Muscle of leg (tissue), 11 donors: Measurements from ENCODE around the gene AKT3. TPM values are rescaled to one million over a fixed set of nuclear protein-coding genes. Genes with fewer than 3 reads are reported as not detected.

Experiments used
- DNase-seq: peaks from one replicate; pipeline ENCODE4 v3.0.0; 2013
- H3K27ac ChIP-seq: one replicate; pipeline ENCODE4 v1.5.1; 2013; ENCODE audit warnings: mild to moderate bottlenecking, low read length, control low read depth
- H3K27me3 ChIP-seq: one replicate; pipeline ENCODE4 v1.6.1; 2013; ENCODE audit warnings: low read length; ENCODE audit not compliant: control insufficient read depth, insufficient read depth
- H3K36me3 ChIP-seq: one replicate; pipeline ENCODE4 v1.6.1; 2013; ENCODE audit warnings: low read length; ENCODE audit not compliant: control insufficient read depth, insufficient read depth
- H3K4me1 ChIP-seq: one replicate; pipeline ENCODE4 v1.6.1; 2013; ENCODE audit warnings: low read length; ENCODE audit not compliant: control insufficient read depth, insufficient read depth
- H3K4me3 ChIP-seq: one replicate; pipeline ENCODE4 v1.5.1; 2013; ENCODE audit warnings: low read length, control low read depth
- H3K9me3 ChIP-seq: replicated peaks from 2 replicates; pipeline ENCODE4 v1.6.1; 2013; ENCODE audit warnings: low read depth, low read length; ENCODE audit not compliant: control insufficient read depth
- WGBS: methylation state at CpG from one replicate; pipeline ENCODE4 v1.1.5; 2013; ENCODE audit warnings: missing lambda C conversion rate; ENCODE audit not compliant: insufficient coverage; 5-methylcytosine and 5-hydroxymethylcytosine counted together
- polyA plus RNA-seq, 8 donors: library from polyadenylated mRNA; unstranded; fragments of 120-200 nt; gene quantifications; one replicate each; pipeline versions ENCODE4 v1.2.1 to v1.2.3, GENCODE V29; 2013; ENCODE audit warnings: inconsistent platforms in 1 of 8, low replicate concordance in 1 of 8; ENCODE audit not compliant: insufficient read length in 8 of 8, insufficient read depth in 1 of 8
- total RNA-seq: library from RNA; stranded (reverse); fragments of 120-200 nt; gene quantifications from one replicate; pipeline ENCODE4 v1.2.4, GENCODE V29; 2013

AKT3 gene
- total and polyA plus RNA-seq, 9 donors: 14.3 to 25.0 (median 19.6) TPM

DNA sequence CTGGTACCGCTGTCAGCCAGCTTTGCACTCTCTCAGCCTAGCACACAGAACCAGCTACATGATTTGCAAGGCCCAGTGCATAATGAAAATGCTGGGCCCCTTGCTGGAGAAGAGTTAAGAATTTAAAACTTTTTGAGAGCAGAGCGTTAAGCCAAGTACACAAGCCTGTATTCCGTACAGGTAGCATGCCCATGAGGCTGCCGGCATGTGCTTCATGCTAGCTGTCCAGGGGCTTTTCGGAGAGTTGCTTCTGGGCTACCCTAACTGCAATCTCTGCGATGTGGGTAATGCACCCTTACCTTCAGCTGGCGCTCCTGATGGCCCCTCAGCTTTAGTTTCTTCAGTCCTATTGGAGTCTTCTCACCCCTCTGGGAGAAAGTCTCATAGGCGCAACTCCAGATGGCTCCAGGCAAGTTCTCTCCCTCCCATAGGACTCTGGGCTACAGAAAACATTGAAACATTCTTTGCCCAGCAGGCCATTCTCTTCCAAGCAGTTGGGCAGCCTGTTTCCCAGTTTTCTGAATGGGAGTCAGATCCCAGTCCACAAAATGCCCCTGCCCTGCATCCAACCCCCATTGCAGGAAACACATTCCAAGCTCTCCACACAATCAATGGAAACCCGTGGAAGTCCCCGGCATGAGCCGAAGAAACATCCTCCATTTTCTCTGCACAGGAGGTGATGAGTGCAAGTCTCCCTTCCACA is 5.7 kb upstream of the AKT3 start:
- Histone ChIP-seq H3K27ac (no peak overlapping the region), H3K4me3 (no peak overlapping the region), H3K36me3 (no peaks in the 10 kb centered on the region), H3K9me3 (no peaks in the 10 kb centered on the region), H3K4me1 (peaks cover 5% of the 10 kb centered on the region), H3K27me3 (peaks cover 2% of the 10 kb centered on the region)
- WGBS: 87% methylated on average over 8 of the region's 11 CpGs
- no peak for DNase-seq

DNA sequence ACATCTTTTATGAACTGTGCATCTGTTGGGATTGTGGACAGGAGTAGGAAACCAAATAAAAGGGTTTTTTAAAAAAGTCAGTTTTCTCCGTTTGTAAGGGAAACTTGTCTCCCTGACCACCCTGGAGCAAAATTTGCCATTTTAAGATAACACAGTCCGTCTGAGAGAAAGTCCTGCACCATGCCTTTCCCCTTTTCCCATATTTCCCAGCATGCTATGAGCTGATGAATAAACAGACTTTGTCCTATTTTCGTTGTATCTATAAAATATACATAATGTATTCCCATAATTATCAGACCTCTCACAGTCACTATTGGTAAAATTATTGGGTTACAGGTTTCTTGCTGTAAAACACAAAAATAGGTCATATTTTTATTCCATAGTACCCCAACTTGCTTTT is 1.7 kb upstream of the AKT3 start:
- H3K27ac ChIP-seq: no peak overlapping the region
- H3K27me3 ChIP-seq: peaks cover 2% of the 10 kb centered on the region
- no peaks in the 10 kb centered on the region for H3K36me3 ChIP-seq
- H3K4me1 ChIP-seq: peaks cover 5% of the 10 kb centered on the region
- no peak for DNase-seq
- WGBS: no CpG with 5 or more reads among the region's 3 CpGs
- H3K9me3 ChIP-seq: no peaks in the 10 kb centered on the region
- no peak overlapping the region for H3K4me3 ChIP-seq

GRCh38 chr1:243851257-243851756 is 1.3 kb upstream of the AKT3 start:
- H3K9me3 ChIP-seq: no peaks in the 10 kb centered on the region
- peak overlapping the region; percentile 74 for H3K4me3 ChIP-seq
- 2% methylated on average over 11 of the region's 12 CpGs for WGBS
- DNase-seq: no peak
- H3K27ac ChIP-seq: peak overlapping the region; percentile 82
- no peaks in the 10 kb centered on the region for H3K36me3 ChIP-seq
- H3K27me3 ChIP-seq: no peaks in the 10 kb centered on the region
- H3K4me1 ChIP-seq: peaks cover 5% of the 10 kb centered on the region

DNA sequence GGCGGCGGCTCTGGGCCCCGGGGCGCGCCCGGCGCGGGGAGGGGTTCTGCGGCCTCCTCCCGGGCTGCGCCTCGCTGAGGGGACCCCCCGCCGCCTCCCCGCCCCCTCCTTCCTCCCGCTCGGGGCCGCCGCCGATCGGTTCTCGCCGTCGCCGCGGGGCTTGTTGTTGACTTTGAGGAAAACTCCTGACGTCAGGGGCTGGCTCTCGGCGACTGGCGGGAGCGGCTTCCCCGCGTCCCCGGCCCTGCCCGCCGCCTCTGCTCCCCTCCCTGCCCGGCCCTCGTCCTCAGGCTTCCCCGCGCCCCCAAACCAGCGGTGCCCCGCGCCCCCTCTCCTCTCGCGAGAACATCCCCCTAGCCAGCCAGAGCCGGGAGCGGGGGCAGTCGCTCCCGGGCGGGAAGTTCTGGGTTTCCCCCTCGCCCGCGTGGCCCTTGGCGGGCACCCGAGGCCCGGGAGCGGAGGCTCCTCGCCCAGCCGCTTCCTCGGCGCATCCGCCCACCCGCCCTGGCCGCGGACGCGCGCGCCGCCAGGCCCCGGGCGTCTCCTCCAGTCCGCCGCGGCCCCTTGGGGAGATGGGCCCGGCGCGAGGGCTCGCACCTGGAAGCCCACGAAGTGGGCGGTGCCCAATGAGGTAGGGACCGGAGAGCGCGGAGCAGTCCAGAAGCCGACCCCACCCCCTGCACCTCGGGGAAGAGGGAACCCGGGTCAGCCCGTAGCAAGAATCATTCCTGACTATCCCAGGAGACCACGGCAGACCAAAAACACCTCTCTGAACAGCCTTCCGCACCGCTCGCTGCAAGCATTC is 611 bp upstream of the AKT3 start:
- peak; percentile 87 for DNase-seq
- Histone ChIP-seq H3K27me3 (no peaks in the 10 kb centered on the region), H3K9me3 (no peaks in the 10 kb centered on the region), H3K27ac (peak overlapping the region; percentile 82), H3K36me3 (no peaks in the 10 kb centered on the region), H3K4me3 (peak overlapping the region; percentile 74), H3K4me1 (peaks cover 5% of the 10 kb centered on the region)
- under 1% methylated on average over 73 of the region's 92 CpGs for WGBS

DNA sequence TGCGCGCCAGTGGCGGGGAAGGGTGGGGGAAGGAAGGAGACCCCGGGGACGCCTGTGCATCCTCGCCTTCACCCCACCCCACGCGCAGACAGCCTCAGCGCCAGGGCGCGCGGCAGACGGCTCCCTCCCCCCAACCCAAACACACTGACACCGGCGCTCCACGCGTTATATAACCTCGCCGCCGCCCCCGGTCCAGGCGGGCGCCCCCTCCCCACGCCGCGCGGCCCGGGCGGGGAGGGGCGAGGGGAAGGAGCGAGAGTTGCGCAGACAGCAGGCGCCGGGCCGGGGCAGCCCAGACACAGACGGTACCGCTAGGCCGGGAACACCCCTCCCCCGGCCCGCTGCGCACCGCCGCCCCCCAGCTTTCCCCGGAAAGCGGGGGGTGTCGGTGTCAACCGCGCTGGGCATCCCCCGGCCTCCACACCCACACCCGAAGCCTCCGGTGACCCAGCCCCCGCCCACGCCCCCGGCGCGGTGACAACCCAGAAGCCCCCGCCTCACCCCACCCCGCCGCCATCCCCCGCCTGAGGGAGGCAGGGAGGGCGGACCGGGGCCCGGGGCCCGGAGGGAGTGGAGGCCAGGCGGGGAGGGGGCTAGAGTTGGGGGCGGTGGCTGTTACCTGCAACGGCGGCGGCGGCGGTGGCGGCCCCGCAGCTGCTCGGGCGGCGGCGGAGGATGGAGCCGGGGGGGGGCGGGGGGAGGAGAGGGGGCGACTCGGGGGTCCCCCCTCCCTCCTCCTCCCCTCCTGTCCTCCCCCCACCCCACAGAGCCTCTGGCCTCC is 432 bp downstream of the AKT3 start:
- peak overlapping the region; percentile 53 for H3K4me3 ChIP-seq
- H3K36me3 ChIP-seq: no peaks in the 10 kb centered on the region
- H3K4me1 ChIP-seq: peaks cover 5% of the 10 kb centered on the region
- H3K27ac ChIP-seq: peak overlapping the region; percentile 54
- H3K27me3 ChIP-seq: no peaks in the 10 kb centered on the region
- WGBS: under 1% methylated on average over 22 of the region's 81 CpGs
- peak; percentile 53 for DNase-seq
- H3K9me3 ChIP-seq: no peaks in the 10 kb centered on the region

GRCh38 chr1:243848858-243849420 is 1.1 kb downstream of the AKT3 start:
- peaks cover 5% of the 10 kb centered on the region for H3K4me1 ChIP-seq
- H3K9me3 ChIP-seq: no peaks in the 10 kb centered on the region
- H3K4me3 ChIP-seq: peak overlapping the region; percentile 53
- no peaks in the 10 kb centered on the region for H3K36me3 ChIP-seq
- H3K27ac ChIP-seq: peak overlapping the region; percentile 14
- no peaks in the 10 kb centered on the region for H3K27me3 ChIP-seq
- DNase-seq: peak; percentile 81
- under 1% methylated on average over 15 of the region's 19 CpGs for WGBS

GRCh38 chr1:243848165-243848857 is 1.7 kb downstream of the AKT3 start:
- no peaks in the 10 kb centered on the region for H3K36me3 ChIP-seq
- H3K27ac ChIP-seq: peak overlapping the region; percentile 14
- no peaks in the 10 kb centered on the region for H3K27me3 ChIP-seq
- DNase-seq: no peak
- no peaks in the 10 kb centered on the region for H3K9me3 ChIP-seq
- no peak overlapping the region for H3K4me3 ChIP-seq
- H3K4me1 ChIP-seq: peaks cover 5% of the 10 kb centered on the region
- no CpG with 5 or more reads among the region's 5 CpGs for WGBS

GRCh38 chr1:243846761-243847160 is 3.3 kb downstream of the AKT3 start:
- no CpG with 5 or more reads among the region's 1 CpG for WGBS
- Histone ChIP-seq H3K4me1 (peaks cover 5% of the 10 kb centered on the region), H3K36me3 (no peaks in the 10 kb centered on the region), H3K27ac (no peak overlapping the region), H3K27me3 (no peaks in the 10 kb centered on the region), H3K4me3 (no peak overlapping the region), H3K9me3 (no peaks in the 10 kb centered on the region)
- DNase-seq: no peak

GRCh38 chr1:243845888-243846287 is 4.2 kb downstream of the AKT3 start:
- H3K4me3 ChIP-seq: no peak overlapping the region
- no peaks in the 10 kb centered on the region for H3K9me3 ChIP-seq
- H3K4me1 ChIP-seq: no peaks in the 10 kb centered on the region
- H3K27me3 ChIP-seq: no peaks in the 10 kb centered on the region
- no peak for DNase-seq
- no peak overlapping the region for H3K27ac ChIP-seq
- WGBS: no CpG with 5 or more reads among the region's 2 CpGs
- H3K36me3 ChIP-seq: no peaks in the 10 kb centered on the region
